HepG2 (cell line): Measurements from ENCODE around the gene PRIMA1.

Experiments
- CTCF ChIP-seq: sonication (generic); formaldehyde crosslinking; IDR thresholded peaks from 2 replicates; pipeline ENCODE4 v1.5.0; 2020; ENCODE audit warnings: mild to moderate bottlenecking, missing genetic modification reagents, moderate library complexity
- EHMT2 ChIP-seq: fragments of 200-600 bp; sonication (generic); IDR thresholded peaks from 2 replicates; pipeline ENCODE4 v1.7.0; 2017; ENCODE audit warnings: antibody characterized with exemption, low read depth, low read length, borderline replicate concordance
- FIP1L1 ChIP-seq: fragments of 200-400 bp; formaldehyde crosslinking; IDR thresholded peaks from 2 replicates; pipeline ENCODE4 v1.6.1; 2018; ENCODE audit warnings: low read depth, mild to moderate bottlenecking, low read length, moderate library complexity, borderline replicate concordance; ENCODE audit not compliant: insufficient read depth
- HNF4A ChIP-seq: sonication (generic); formaldehyde crosslinking; IDR thresholded peaks from 2 replicates; pipeline ENCODE4 v1.4.0; 2020; ENCODE audit warnings: missing genetic modification reagents
- MAFG ChIP-seq: sonication (generic); formaldehyde crosslinking; IDR thresholded peaks from 2 replicates; pipeline ENCODE4 v1.5.1; 2020; ENCODE audit warnings: mild to moderate bottlenecking, missing genetic modification reagents
- NFAT5 ChIP-seq: sonication (generic); formaldehyde crosslinking; IDR thresholded peaks from 2 replicates; pipeline ENCODE4 v1.4.0; 2020; ENCODE audit warnings: missing genetic modification reagents
- PLSCR1 ChIP-seq: sonication (generic); formaldehyde crosslinking; IDR thresholded peaks from 2 replicates; pipeline ENCODE4 v1.5.0; 2020; ENCODE audit warnings: missing genetic modification reagents, mild to moderate bottlenecking, borderline replicate concordance
- POLR2AphosphoS5 ChIP-seq: IDR thresholded peaks from 2 replicates; pipeline ENCODE4 v1.6.1; 2012; ENCODE audit warnings: low read depth, low read length
- REXO4 ChIP-seq: sonication (generic); formaldehyde crosslinking; IDR thresholded peaks from 2 replicates; pipeline ENCODE4 v1.8.0; 2022; ENCODE audit warnings: missing genetic modification reagents, mild to moderate bottlenecking, borderline replicate concordance
- SP2 ChIP-seq: sonication (generic); formaldehyde crosslinking; IDR thresholded peaks from 2 replicates; pipeline ENCODE4 v1.5.1; 2020; ENCODE audit warnings: mild to moderate bottlenecking, missing genetic modification reagents
- TGIF2 ChIP-seq: IDR thresholded peaks from 2 replicates; pipeline ENCODE4 v1.6.1; 2016; ENCODE audit warnings: control low read depth, missing compliant biosample characterization
- ZBTB33 ChIP-seq: sonication (generic); formaldehyde crosslinking; IDR thresholded peaks from 2 replicates; pipeline ENCODE4 v1.4.0; 2020; ENCODE audit warnings: missing genetic modification reagents
- ZC3H4 ChIP-seq: sonication (generic); formaldehyde crosslinking; IDR thresholded peaks from 2 replicates; pipeline ENCODE4 v1.4.0; 2020; ENCODE audit warnings: missing genetic modification reagents, borderline replicate concordance
- ZNF512 ChIP-seq: sonication (generic); formaldehyde crosslinking; IDR thresholded peaks from 2 replicates; pipeline ENCODE4 v1.4.0; 2020; ENCODE audit warnings: mild to moderate bottlenecking, missing genetic modification reagents

- TF ChIP-seq CTCF (CRISPR knock-in tag) (no peak), TGIF2 (CRISPR knock-in tag) (no peak), POLR2AphosphoS5 (no peak), FIP1L1 (no peak), NFAT5 (CRISPR knock-in tag) (no peak), MAFG (no peak), ZBTB33 (CRISPR knock-in tag) (no peak), ZC3H4 (CRISPR knock-in tag) (no peak), HNF4A (CRISPR knock-in tag) (no peak), PLSCR1 (CRISPR knock-in tag) (no peak), ZNF512 (no peak), EHMT2 (no peak), SP2 (CRISPR knock-in tag) (no peak), REXO4 (no peak)
Observed at GRCh38 chr14:93708311-93708734, 80.0 kb downstream of the PRIMA1 start.
